K562 (cell line): ENCODE results near the gene GPR42. TPM values are rescaled to one million over a fixed set of nuclear protein-coding genes. Genes with fewer than 3 reads are reported as not detected.

Experiments used
- ATAC-seq: fragments of 200-7000 bp; cut with Tn5 transposase; 3 replicates; pipeline ENCODE4 v1.9.1; 2020; ENCODE audit warnings: moderate library complexity
- BruUV-seq: library from RNA; stranded (reverse); fragments of 400-500 nt; replicated peaks from 2 replicates; lab custom pipeline; 2021; lab: Mats Ljungman, UMichigan
- CTCF ChIA-PET: fragments of 300-600 bp; formaldehyde crosslinking; extraction: SDS; loops from one replicate; lab custom pipeline; 2021; ENCODE audit warnings: low intra/inter-chr PET ratio; lab: Yijun Ruan, JAX
- POLR2A ChIA-PET: fragments of 300-600, 350-650 bp; sonication (Branson Sonifier 250); formaldehyde crosslinking; extraction: SDS; loops from one replicate; lab custom pipeline; 2021; ENCODE audit warnings: antibody characterized with exemption, inconsistent platforms; lab: Yijun Ruan, JAX
- DNase-seq, 4 experiments: peaks; one replicate each; pipeline versions ENCODE4 v3.0.0 to v3.0.0-alpha.2; 2011 to 2018; ENCODE audit warnings: low spot score in 3 of 4, mixed read lengths in 3 of 4; ENCODE audit errors: extremely low read depth in 1 of 4
- FAIRE-seq: peaks from 2 replicates; lab custom pipeline; 2011; peaks lifted over from hg19 to GRCh38; lab: Jason Lieb, UNC
- H2AFZ ChIP-seq: 2 replicates; pipeline ENCODE4 v1.6.0; 2011; ENCODE audit warnings: low read depth, low read length, control low read depth, inconsistent platforms
- H3K27ac ChIP-seq: fragments of 200-600 bp; 3 replicates; pipeline ENCODE4 v1.8.0; 2011; ENCODE audit warnings: low read depth, mild to moderate bottlenecking, control low read depth, inconsistent platforms, low read length, moderate library complexity, mixed read lengths; ENCODE audit errors: extremely low read depth
- H3K27me3 ChIP-seq, 2 experiments: fragments of 300-600 bp in 1 of 2; 2 replicates in 1 of 2; 3 replicates in 1 of 2; pipeline versions ENCODE4 v1.6.0 to v1.8.0; 2011; ENCODE audit warnings: inconsistent platforms in 2 of 2, low read length in 2 of 2, mild to moderate bottlenecking in 1 of 2, mixed read lengths in 1 of 2, moderate library complexity in 1 of 2; ENCODE audit not compliant: control insufficient read depth in 2 of 2, insufficient read depth in 2 of 2
- H3K36me3 ChIP-seq: fragments of 300-600 bp; 3 replicates; pipeline ENCODE4 v1.8.0; 2011; ENCODE audit warnings: mild to moderate bottlenecking, low read length, inconsistent platforms; ENCODE audit not compliant: control insufficient read depth, insufficient read depth
- H3K4me1 ChIP-seq, 2 experiments: fragments of 200-600 bp in 1 of 2; replicated peaks in 1 of 2; 2 replicates in 1 of 2; 3 replicates in 1 of 2; pipeline versions ENCODE4 v1.5.1 to v1.8.0; 2011; ENCODE audit warnings: inconsistent platforms in 2 of 2, low read length in 2 of 2, mild to moderate bottlenecking in 1 of 2, mixed read lengths in 1 of 2, moderate library complexity in 1 of 2; ENCODE audit not compliant: control insufficient read depth in 2 of 2, insufficient read depth in 2 of 2
- H3K4me2 ChIP-seq: 2 replicates; pipeline ENCODE4 v1.6.1; 2011; ENCODE audit warnings: low read length, control low read depth, inconsistent platforms, mixed read lengths; ENCODE audit not compliant: insufficient read depth
- H3K4me3 ChIP-seq: fragments of 200-600 bp; sonication (generic), shearing (Covaris generic); 2 replicates; pipeline ENCODE4 v1.5.1; 2016; ENCODE audit warnings: control low read depth, inconsistent platforms
- H3K79me2 ChIP-seq: fragments of 200-600 bp; 3 replicates; pipeline ENCODE4 v1.8.0; 2011; ENCODE audit warnings: low read length, inconsistent platforms; ENCODE audit not compliant: control insufficient read depth, insufficient read depth
- H3K9ac ChIP-seq, 2 experiments: 2 replicates each; pipeline versions ENCODE4 v1.6.0 to v1.6.1; 2011; ENCODE audit warnings: low read depth in 2 of 2, low read length in 2 of 2, control low read depth in 1 of 2, inconsistent platforms in 1 of 2, mild to moderate bottlenecking in 1 of 2, mixed read lengths in 1 of 2; ENCODE audit not compliant: insufficient read depth in 1 of 2
- H3K9me1 ChIP-seq: one replicate; pipeline ENCODE4 v1.6.0; 2011; ENCODE audit warnings: inconsistent platforms, mild to moderate bottlenecking, low read length, moderate library complexity; ENCODE audit not compliant: control insufficient read depth, insufficient read depth
- H3K9me3 ChIP-seq: replicated peaks from 2 replicates; pipeline ENCODE4 v1.5.1; 2011; ENCODE audit warnings: low read depth, low read length, inconsistent platforms; ENCODE audit not compliant: control insufficient read depth, insufficient read depth
- H4K20me1 ChIP-seq: replicated peaks from 2 replicates; pipeline ENCODE4 v1.6.1; 2011; ENCODE audit warnings: low read length, inconsistent platforms, mixed read lengths; ENCODE audit not compliant: control insufficient read depth, insufficient read depth
- HNRNPH1 ChIP-seq: fragments of 200-400 bp; formaldehyde crosslinking; optimal IDR thresholded peaks from 2 replicates; pipeline ENCODE3; 2017; ENCODE audit warnings: low read depth, mild to moderate bottlenecking, low read length, moderate library complexity
- REST ChIP-seq, 2 experiments: fragments of 450-650 bp; formaldehyde crosslinking in 1 of 2; IDR thresholded peaks; 2 replicates each; pipeline versions ENCODE4 v1.4.0 to v1.6.1; 2014 to 2020; ENCODE audit warnings: mild to moderate bottlenecking in 2 of 2, borderline replicate concordance in 1 of 2, low read depth in 1 of 2
- WGBS: fragments of 100-300 bp; shearing (Covaris generic); methylation state at CpG from one replicate; pipeline ENCODE4 v1.1.6; 2016; ENCODE audit warnings: low coverage, mixed read lengths; ENCODE audit not compliant: insufficient coverage; ENCODE audit errors: missing lambda C conversion rate; 5-methylcytosine and 5-hydroxymethylcytosine counted together
- in situ Hi-C: fragments of 300-500 bp; cut with MboI; formaldehyde crosslinking; loops from 4 replicates; pipeline ENCODE4 v1.15.0; 2018; ENCODE audit warnings: inconsistent platforms, mixed read lengths
- intact Hi-C: fragments of 100-400 bp; cut with micrococcal nuclease; formaldehyde crosslinking; loops from 2 replicates; pipeline ENCODE4 v1.14.2; 2022
- polyA plus RNA-seq, 8 experiments: library from polyadenylated mRNA; depleted of rRNA in 4 of 8; stranded (reverse) in 5 of 8; unstranded in 3 of 8; fragments of >200 nt; fragmentation: Nextera tagmentation in 2 of 8; fragmentation: Illumina TruSeq in 1 of 8; extraction: Ambion mirVana in 2 of 8; extraction: Trizol in 1 of 8; gene quantifications; 2 replicates each; pipeline versions ENCODE4 v1.2.1 to v1.2.3, GENCODE V29; 2011 to 2014; ENCODE audit warnings: inconsistent platforms in 1 of 8, missing spikeins in 1 of 8
- total RNA-seq, 7 experiments: library from RNA; depleted of rRNA in 6 of 7; stranded (reverse); fragments of >200 nt in 6 of 7; fragmentation: Illumina TruSeq in 2 of 7; extraction: Trizol in 2 of 7; gene quantifications; 2 replicates each; pipeline versions ENCODE4 v1.2.1 to v1.2.3, GENCODE V29; 2011 to 2021; ENCODE audit warnings: low replicate concordance in 1 of 7

GPR42 gene
- total and polyA plus RNA-seq, 9 of the 15 experiments (the other 6 are each of a cell fraction or from before 2014, with no cell fraction given) = not detected

- POLR2A ChIA-PET = interaction anchor here (0.6 to 1.2 kb wide), 3 partner anchors 10 to 398 kb away, joined by 3 to 4 read pairs (median 4); no protein-coding TSS in a partner anchor
These were observed 36.8 kb downstream of the GPR42 start for GRCh38 chr19:35407619-35408018.

More at GRCh38 chr19:35407619-35408018, 36.8 kb downstream of the GPR42 start:
- H3K9me3 ChIP-seq = no peaks in the 10 kb centered on the region
- no peak for FAIRE-seq
- H3K4me3 ChIP-seq = no peak overlapping the region
- H3K4me2 ChIP-seq = no peak overlapping the region
- no peak for DNase-seq
- in situ Hi-C loops = no loop called here
- H3K79me2 ChIP-seq = no peaks in the 10 kb centered on the region
- H3K27ac ChIP-seq = no peak overlapping the region
- peaks cover 6 to 9% of the 10 kb centered on the region in 2 experiments; a peak in 3 of 5 replicates for H3K4me1 ChIP-seq
- BruUV-seq = no TSS peak
- no peaks in the 10 kb centered on the region for H3K36me3 ChIP-seq
- no peak overlapping the region for H3K9ac ChIP-seq
- H2AFZ ChIP-seq = no peak overlapping the region
- WGBS = 9% methylated on average over 6 of the region's 6 CpGs
- H3K27me3 ChIP-seq = peaks cover 19 to 27% of the 10 kb centered on the region in 2 experiments
- H4K20me1 ChIP-seq = no peaks in the 10 kb centered on the region
- ATAC-seq = no peak
- CTCF ChIA-PET = no interaction called here
- TF ChIP-seq REST (IDR thresholded peaks at IDR 0.05; ENCODE audit: borderline replicate concordance) (peak; percentile 63), REST (CRISPR knock-in tag; IDR thresholded peaks at IDR 0.05; ENCODE audit: low read depth) (no peak), HNRNPH1 (no peak)
- intact Hi-C loops = no loop called here
- H3K9me1 ChIP-seq = no peaks in the 10 kb centered on the region
